GM18867 (cell line): ENCODE measurements around the gene LGALS4.
A peak's percentile ranks its signal among the peaks of the same experiment; 100 is the strongest.
"Not testable (repeated sequence)": the region's sequence is repeated elsewhere in the genome, so short reads cannot be mapped to it uniquely, and the experiment has no call there.

ENCODE experiments used
- ATAC-seq: cut with Tn5 transposase; IDR thresholded peaks from one replicate; pipeline ENCODE4 v1.9.1; 2021; ENCODE audit warnings: mild to moderate bottlenecking, moderate library complexity; ENCODE audit not compliant: unreplicated experiment

Gene LGALS4

GRCh38 chr19:38812841-38813320, at the start of gene LGALS4:
Gene LGALS4, minus strand, starts transcription at chr19:38812945. Its CDS starts 59 bp downstream, at chr19:38812886.
- no peak for ATAC-seq

GRCh38 chr19:38861368-38861767, 48.6 kb upstream of the LGALS4 start:
- no peak for ATAC-seq

GRCh38 chr19:38859631-38860204, 47.0 kb upstream of the LGALS4 start:
- not testable (repeated sequence) for ATAC-seq

- no peak for ATAC-seq
Observed at GRCh38 chr19:38856813-38857212, 44.1 kb upstream of the LGALS4 start.

GRCh38 chr19:38855751-38856150, 43.0 kb upstream of the LGALS4 start:
- ATAC-seq = not testable (repeated sequence)

- ATAC-seq = not testable (repeated sequence)
Observed at GRCh38 chr19:38854961-38855360, 42.2 kb upstream of the LGALS4 start.

GRCh38 chr19:38853214-38853613, 40.5 kb upstream of the LGALS4 start:
- no peak for ATAC-seq

- ATAC-seq = no peak
Observed at GRCh38 chr19:38852231-38853044, 39.7 kb upstream of the LGALS4 start.

GRCh38 chr19:38851622-38852230, 39.0 kb upstream of the LGALS4 start:
- ATAC-seq = peak; percentile 22

GRCh38 chr19:38850976-38851621, 38.4 kb upstream of the LGALS4 start:
- no peak for ATAC-seq

GRCh38 chr19:38850436-38850975, 37.8 kb upstream of the LGALS4 start:
- ATAC-seq = peak; percentile 62

GRCh38 chr19:38849860-38850435, 37.2 kb upstream of the LGALS4 start, which contains the start of gene HNRNPL:
Gene HNRNPL, minus strand, starts transcription at chr19:38849986. Its CDS starts 20 bp downstream, at chr19:38849966.
- ATAC-seq = peak; percentile 57

GRCh38 chr19:38849147-38849859, 36.6 kb upstream of the LGALS4 start:
- peak; percentile 24 for ATAC-seq

- ATAC-seq = no peak
Observed at GRCh38 chr19:38848299-38849146, 35.8 kb upstream of the LGALS4 start.

GRCh38 chr19:38846097-38846496, 33.4 kb upstream of the LGALS4 start:
- ATAC-seq = no peak

GRCh38 chr19:38845374-38846024, 32.8 kb upstream of the LGALS4 start:
- ATAC-seq = no peak

- ATAC-seq = no peak
Observed at GRCh38 chr19:38844093-38844686, 31.4 kb upstream of the LGALS4 start.

GRCh38 chr19:38843175-38843758, 30.5 kb upstream of the LGALS4 start:
- ATAC-seq = no peak
